Smooth muscle cell (in vitro differentiated cells): ENCODE data around the gene TSPO2. TPM values are rescaled to one million over a fixed set of nuclear protein-coding genes. Genes with fewer than 3 reads are reported as not detected.

Experiments used
- DNase-seq: peaks from one replicate; lab custom pipeline; 2025; ENCODE audit not compliant: unreplicated experiment; lab: John Stamatoyannopoulos, UW
- H2AFZ ChIP-seq: fragments of 200-600 bp; sonication (generic); 2 replicates; pipeline ENCODE4 v1.6.0; 2016; ENCODE audit warnings: antibody characterized with exemption, low read depth, mild to moderate bottlenecking
- H3F3A ChIP-seq: fragments of 200-600 bp; sonication (generic); 2 replicates; pipeline ENCODE4 v1.6.0; 2017; ENCODE audit warnings: antibody characterized with exemption, low read depth
- H3K27ac ChIP-seq: fragments of 200-600 bp; sonication (generic); 2 replicates; pipeline ENCODE4 v1.5.1; 2016; ENCODE audit warnings: low read depth, mild to moderate bottlenecking
- H3K27me3 ChIP-seq: fragments of 200-600 bp; sonication (generic); 2 replicates; pipeline ENCODE4 v1.6.1; 2016; ENCODE audit warnings: low read depth, mild to moderate bottlenecking
- H3K36me3 ChIP-seq: fragments of 200-600 bp; sonication (generic); 2 replicates; pipeline ENCODE4 v1.5.1; 2016; ENCODE audit warnings: low read depth
- H3K4me1 ChIP-seq: fragments of 200-600 bp; sonication (generic); 2 replicates; pipeline ENCODE4 v1.5.1; 2016; ENCODE audit warnings: low read depth
- H3K4me2 ChIP-seq: fragments of 200-600 bp; sonication (generic); 2 replicates; pipeline ENCODE4 v1.6.0; 2016; ENCODE audit warnings: mild to moderate bottlenecking
- H3K4me3 ChIP-seq: fragments of 200-600 bp; sonication (generic); 2 replicates; pipeline ENCODE4 v1.5.1; 2016; ENCODE audit warnings: mild to moderate bottlenecking
- H3K79me2 ChIP-seq: fragments of 200-600 bp; sonication (generic); 2 replicates; pipeline ENCODE4 v1.6.0; 2016; ENCODE audit warnings: low read depth, mild to moderate bottlenecking
- H3K9ac ChIP-seq: fragments of 200-600 bp; sonication (generic); 2 replicates; pipeline ENCODE4 v1.6.0; 2016; ENCODE audit warnings: low read depth
- H3K9me3 ChIP-seq: fragments of 200-600 bp; sonication (generic); replicated peaks from 2 replicates; pipeline ENCODE4 v1.5.1; 2016; ENCODE audit warnings: low read depth
- H4K20me1 ChIP-seq: fragments of 200-600 bp; sonication (generic); 2 replicates; pipeline ENCODE4 v1.6.0; 2016; ENCODE audit warnings: low read depth
- WGBS: methylation state at CpG from one replicate; pipeline ENCODE4 v1.1.7; 2016; ENCODE audit warnings: low lambda C conversion rate; 5-methylcytosine and 5-hydroxymethylcytosine counted together
- polyA plus RNA-seq: library from polyadenylated mRNA; unstranded; fragments of >200 nt; fragmentation: Nextera tagmentation; extraction: Ambion mirVana; gene quantifications from 2 replicates; pipeline ENCODE4 v1.2.1, GENCODE V29; 2016
- total RNA-seq: library from RNA; depleted of rRNA; stranded (reverse); fragments of >200 nt; gene quantifications from 2 replicates; pipeline ENCODE4 v1.2.3, GENCODE V29; 2014
- TF ChIP-seq, protein P1 (sequence below): fragments of 200-600 bp; sonication (generic); IDR thresholded peaks from 2 replicates; pipeline ENCODE4 v1.5.1; 2017; ENCODE audit warnings: borderline replicate concordance, mild to moderate bottlenecking, antibody characterized with exemption; ENCODE audit not compliant: insufficient read depth, poor library complexity, severe bottlenecking

TSPO2 gene
- total and polyA plus RNA-seq, 2 experiments from 2014 or later = not detected

DNA sequence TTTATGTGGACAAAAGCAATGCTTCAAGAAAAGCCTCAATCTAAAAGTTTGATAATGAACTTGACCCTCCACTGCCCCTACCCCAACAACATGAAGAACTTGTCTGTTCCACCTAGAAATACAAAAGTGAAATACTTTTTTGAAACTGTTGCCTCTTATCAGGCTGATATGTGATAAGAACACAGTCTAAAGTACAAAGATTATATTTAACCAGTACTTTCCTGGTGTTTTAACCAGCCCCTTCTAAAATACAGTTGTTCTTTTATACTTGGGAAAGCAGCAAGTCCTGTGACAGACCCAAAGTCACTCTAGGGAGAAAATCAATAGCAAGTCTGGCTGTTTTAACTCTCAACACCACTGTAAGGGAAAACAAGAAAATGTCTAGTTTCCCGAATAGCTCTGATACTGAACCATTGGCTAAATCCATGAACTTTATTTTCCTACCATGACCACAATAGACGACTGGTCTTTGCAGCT lies 23.3 kb downstream of the TSPO2 start:
- 93% methylated on average over 2 of the region's 2 CpGs for WGBS
- Histone ChIP-seq H3K4me1 (peaks cover 3% of the 10 kb centered on the region), H4K20me1 (no peaks in the 10 kb centered on the region), H3K36me3 (no peaks in the 10 kb centered on the region), H3K79me2 (no peaks in the 10 kb centered on the region), H3K27ac (no peak overlapping the region), H3K4me2 (no peak overlapping the region), H2AFZ (no peak overlapping the region), H3K4me3 (no peak overlapping the region), H3K9ac (no peak overlapping the region), H3F3A (peaks cover 5% of the 10 kb centered on the region), H3K9me3 (no peaks in the 10 kb centered on the region), H3K27me3 (no peaks in the 10 kb centered on the region)
- DNase-seq = no peak
- TF ChIP-seq, protein P1, sequence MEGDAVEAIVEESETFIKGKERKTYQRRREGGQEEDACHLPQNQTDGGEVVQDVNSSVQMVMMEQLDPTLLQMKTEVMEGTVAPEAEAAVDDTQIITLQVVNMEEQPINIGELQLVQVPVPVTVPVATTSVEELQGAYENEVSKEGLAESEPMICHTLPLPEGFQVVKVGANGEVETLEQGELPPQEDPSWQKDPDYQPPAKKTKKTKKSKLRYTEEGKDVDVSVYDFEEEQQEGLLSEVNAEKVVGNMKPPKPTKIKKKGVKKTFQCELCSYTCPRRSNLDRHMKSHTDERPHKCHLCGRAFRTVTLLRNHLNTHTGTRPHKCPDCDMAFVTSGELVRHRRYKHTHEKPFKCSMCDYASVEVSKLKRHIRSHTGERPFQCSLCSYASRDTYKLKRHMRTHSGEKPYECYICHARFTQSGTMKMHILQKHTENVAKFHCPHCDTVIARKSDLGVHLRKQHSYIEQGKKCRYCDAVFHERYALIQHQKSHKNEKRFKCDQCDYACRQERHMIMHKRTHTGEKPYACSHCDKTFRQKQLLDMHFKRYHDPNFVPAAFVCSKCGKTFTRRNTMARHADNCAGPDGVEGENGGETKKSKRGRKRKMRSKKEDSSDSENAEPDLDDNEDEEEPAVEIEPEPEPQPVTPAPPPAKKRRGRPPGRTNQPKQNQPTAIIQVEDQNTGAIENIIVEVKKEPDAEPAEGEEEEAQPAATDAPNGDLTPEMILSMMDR = no peak

DNA sequence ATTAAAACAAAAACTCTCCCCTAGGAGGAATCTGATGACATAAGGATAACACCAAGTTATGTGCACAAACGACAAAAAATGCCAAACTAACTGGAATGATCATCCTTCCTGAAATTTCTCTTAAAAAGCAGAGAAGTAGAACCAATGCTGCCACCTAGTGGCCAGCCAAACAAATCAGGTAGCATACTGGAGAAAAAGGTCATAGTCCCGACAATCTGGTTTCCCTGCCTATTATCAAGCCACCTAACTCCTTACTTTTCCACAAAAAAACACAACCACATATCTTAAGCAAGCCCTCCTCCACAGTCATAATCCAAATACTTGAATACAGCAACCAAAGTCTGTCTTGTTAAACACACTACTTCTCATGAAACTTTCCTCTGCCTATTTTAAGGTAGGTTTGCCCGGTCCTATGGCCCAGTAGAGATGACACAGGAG lies 24.6 kb downstream of the TSPO2 start:
- TF ChIP-seq, protein P1 = peak; percentile 87
- H3K79me2 ChIP-seq = no peaks in the 10 kb centered on the region
- 38% methylated on average over 3 of the region's 3 CpGs for WGBS
- no peak overlapping the region for H3K4me3 ChIP-seq
- H4K20me1 ChIP-seq = no peaks in the 10 kb centered on the region
- no peak for DNase-seq
- H3K9ac ChIP-seq = no peak overlapping the region
- no peak overlapping the region for H2AFZ ChIP-seq
- no peaks in the 10 kb centered on the region for H3K36me3 ChIP-seq
- H3F3A ChIP-seq = peaks cover 6% of the 10 kb centered on the region
- peaks cover 9% of the 10 kb centered on the region for H3K4me1 ChIP-seq
- no peaks in the 10 kb centered on the region for H3K9me3 ChIP-seq
- no peaks in the 10 kb centered on the region for H3K27me3 ChIP-seq
- H3K27ac ChIP-seq = no peak overlapping the region
- no peak overlapping the region for H3K4me2 ChIP-seq

DNA sequence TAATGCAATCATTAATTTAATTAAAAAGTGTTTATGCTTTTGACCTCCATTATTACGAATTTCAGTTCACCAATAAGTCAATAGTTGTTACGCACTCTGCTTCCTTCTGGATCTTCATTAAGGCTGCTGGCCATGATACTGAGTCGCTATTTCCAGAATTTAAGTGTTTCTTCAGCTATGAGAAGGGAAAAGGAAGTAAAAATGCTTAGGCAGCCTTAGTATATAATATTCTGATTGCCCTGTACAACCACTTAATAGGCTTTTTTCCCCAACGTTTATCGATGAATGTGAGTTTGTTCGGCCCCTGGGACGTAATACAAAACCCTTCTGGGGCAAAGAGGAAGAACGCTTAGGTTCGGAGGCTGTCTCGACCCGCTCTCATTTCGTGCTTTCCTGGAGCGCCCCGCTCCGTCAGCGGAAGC lies 29.2 kb downstream of the TSPO2 start:
- peak overlapping the region; percentile 73 for H3K4me3 ChIP-seq
- H3K79me2 ChIP-seq = peaks cover 31% of the 10 kb centered on the region
- peak overlapping the region; percentile 93 for H2AFZ ChIP-seq
- H3K36me3 ChIP-seq = no peaks in the 10 kb centered on the region
- H4K20me1 ChIP-seq = peaks cover 29% of the 10 kb centered on the region
- no peak for DNase-seq
- H3K4me2 ChIP-seq = peak overlapping the region; percentile 96
- H3K9me3 ChIP-seq = no peaks in the 10 kb centered on the region
- peaks cover 3% of the 10 kb centered on the region for H3F3A ChIP-seq
- H3K27ac ChIP-seq = peak overlapping the region; percentile 94
- H3K4me1 ChIP-seq = peaks cover 31% of the 10 kb centered on the region
- peak overlapping the region; percentile 90 for H3K9ac ChIP-seq
- TF ChIP-seq, protein P1 = no peak
- WGBS = 3% methylated on average over 16 of the region's 16 CpGs
- no peaks in the 10 kb centered on the region for H3K27me3 ChIP-seq
